SK-N-MC (cell line): Measurements from ENCODE around the gene SIAE.

Source experiments
- DNase-seq: peaks from one replicate; pipeline ENCODE4 v3.0.0-alpha.2; 2011; ENCODE audit warnings: low read depth, low spot score
- H3K27ac ChIP-seq: fragments of 200-600 bp; sonication (generic); 2 replicates; pipeline ENCODE4 v1.5.1; 2016; ENCODE audit warnings: mixed run types
- H3K36me3 ChIP-seq: fragments of 200-600 bp; sonication (generic); 2 replicates; pipeline ENCODE4 v1.6.1; 2017; ENCODE audit warnings: antibody characterized with exemption, low read length, mixed read lengths; ENCODE audit not compliant: insufficient read depth
- H3K4me3 ChIP-seq: fragments of 200-600 bp; sonication (generic); 2 replicates; pipeline ENCODE4 v1.5.1; 2016
- H3K9ac ChIP-seq: fragments of 200-600 bp; sonication (generic); 2 replicates; pipeline ENCODE4 v1.8.0; 2017; ENCODE audit warnings: mixed run types, mixed read lengths; ENCODE audit not compliant: insufficient read length
- H3K9me3 ChIP-seq: fragments of 200-600 bp; sonication (generic); 2 replicates; pipeline ENCODE4 v1.6.1; 2017; ENCODE audit warnings: low read depth, mild to moderate bottlenecking, antibody characterized with exemption, low read length, moderate library complexity, mixed read lengths
- EZH2 ChIP-seq: fragments of 200-600 bp; sonication (generic); IDR thresholded peaks from one replicate; pipeline ENCODE4 v1.6.1; 2017; ENCODE audit warnings: antibody characterized with exemption
- FOXP2 ChIP-seq: optimal IDR thresholded peaks from 2 replicates; pipeline ENCODE3; 2011; ENCODE audit warnings: mild to moderate bottlenecking, moderate library complexity; ENCODE audit not compliant: insufficient read depth; ENCODE audit errors: extremely low read length, control extremely low read depth
- POLR2AphosphoS5 ChIP-seq: IDR thresholded peaks from 2 replicates; pipeline ENCODE4 v1.6.1; 2012; ENCODE audit warnings: mild to moderate bottlenecking, low read depth, low read length, borderline replicate concordance

The SIAE gene

DNA sequence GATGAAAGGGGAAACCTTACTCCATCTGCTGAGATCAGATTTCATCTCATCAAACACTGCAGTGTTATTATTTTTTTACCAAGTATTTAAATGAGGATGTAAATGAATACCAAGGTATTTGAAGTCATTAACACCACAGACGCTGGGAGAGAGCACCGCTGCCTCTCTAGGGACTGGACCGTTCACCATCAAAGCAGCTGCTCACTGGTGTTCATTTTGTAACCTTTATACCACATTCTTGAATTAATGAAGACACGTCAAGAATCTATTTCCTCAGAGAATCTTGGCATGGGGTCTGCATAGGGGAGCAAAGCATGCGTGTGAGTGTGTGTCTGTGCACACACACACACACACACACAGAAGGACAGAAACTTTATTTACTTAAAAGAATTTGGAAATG, 15.6 kb downstream of the SIAE start:
- Histone ChIP-seq H3K27ac (no peak overlapping the region), H3K36me3 (no peaks in the 10 kb centered on the region), H3K9me3 (no peaks in the 10 kb centered on the region), H3K9ac (no peak overlapping the region), H3K4me3 (no peak overlapping the region)
- TF ChIP-seq POLR2AphosphoS5, result no peak
- no peak for TF ChIP-seq FOXP2
- TF ChIP-seq EZH2, result no peak
- DNase-seq, result no peak

DNA sequence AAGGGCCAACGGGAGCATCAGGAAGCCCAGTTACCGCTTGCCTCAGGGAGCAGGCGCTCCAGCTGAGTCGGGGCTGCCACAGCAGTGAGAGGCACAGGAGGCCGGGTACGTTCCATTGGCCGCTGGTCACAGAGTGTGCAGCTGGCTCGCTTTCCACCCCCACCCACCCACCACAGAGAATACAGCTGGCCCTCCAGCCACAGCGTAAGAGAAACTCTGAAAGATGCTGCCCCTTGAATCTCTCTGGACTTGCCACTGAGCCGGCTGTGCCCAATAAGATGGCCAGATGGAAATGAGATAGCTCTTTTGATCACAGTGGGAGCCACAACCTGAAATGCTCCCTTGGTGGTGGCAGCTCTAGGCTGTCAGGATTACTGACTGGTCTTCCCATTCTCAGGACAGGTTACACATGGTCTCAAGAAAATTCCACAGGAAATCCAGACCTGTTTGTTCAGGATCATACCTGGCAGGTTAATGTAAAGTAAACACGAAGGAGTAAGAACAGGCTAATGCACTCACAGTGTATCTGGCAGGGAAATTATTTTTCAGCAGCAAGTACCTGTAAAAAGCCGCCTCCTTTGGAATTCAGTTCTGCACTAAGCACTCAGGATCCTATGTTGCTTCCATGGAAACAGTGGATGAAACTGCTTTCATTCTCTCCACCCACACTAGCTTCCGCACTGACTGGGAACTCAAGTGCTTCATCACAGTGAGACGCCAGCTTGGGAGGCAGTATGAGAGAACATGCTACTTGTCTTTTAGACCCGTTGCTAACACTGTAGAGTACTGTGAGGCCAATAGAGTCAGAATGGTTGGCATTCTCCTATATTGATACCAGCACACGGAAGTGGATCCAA, 16.5 kb downstream of the SIAE start:
- Histone ChIP-seq H3K9ac (no peak overlapping the region), H3K36me3 (no peaks in the 10 kb centered on the region), H3K27ac (no peak overlapping the region), H3K4me3 (no peak overlapping the region), H3K9me3 (no peaks in the 10 kb centered on the region)
- no peak for DNase-seq
- no peak for TF ChIP-seq POLR2AphosphoS5
- no peak for TF ChIP-seq EZH2
- no peak for TF ChIP-seq FOXP2

DNA sequence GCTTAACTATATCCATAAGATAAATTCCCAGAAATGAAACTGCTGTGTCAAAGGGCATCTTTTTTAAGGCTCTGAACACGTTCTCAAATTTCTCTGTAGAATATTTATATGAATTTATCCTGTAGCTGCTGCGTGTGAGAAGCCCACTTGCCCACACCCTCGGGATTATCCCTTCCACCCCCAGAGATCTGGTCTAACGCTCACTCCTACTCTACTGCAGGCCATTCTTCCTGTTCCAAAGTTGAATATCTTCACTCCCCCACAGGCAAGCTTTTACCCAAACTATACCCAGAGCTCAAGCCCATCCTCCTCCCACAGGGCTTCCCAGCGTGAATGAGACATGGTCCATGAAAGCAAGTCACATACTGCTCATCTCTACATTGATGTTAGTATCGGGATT, 24.9 kb downstream of the SIAE start:
- no peaks in the 10 kb centered on the region for H3K36me3 ChIP-seq
- TF ChIP-seq POLR2AphosphoS5, result no peak
- TF ChIP-seq FOXP2, result no peak
- TF ChIP-seq EZH2, result no peak

DNA sequence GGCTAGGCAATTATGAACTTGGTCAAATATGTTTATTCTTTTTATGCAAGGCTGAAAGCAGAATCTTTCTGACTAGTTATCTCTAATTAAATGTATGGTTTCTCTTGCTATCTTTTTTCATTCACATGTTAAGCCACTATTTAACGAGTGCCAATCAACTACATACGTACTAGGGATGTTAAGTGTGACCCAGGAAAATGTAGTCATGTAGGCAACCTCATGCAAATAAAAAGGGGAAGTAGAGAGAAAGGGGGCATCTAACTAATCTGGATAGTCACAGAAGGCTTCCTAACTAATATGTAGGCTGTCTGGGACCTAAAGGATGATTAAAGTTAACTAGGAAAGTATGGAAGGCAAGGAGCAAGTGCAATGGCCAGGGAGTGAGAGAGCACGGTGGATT, 27.4 kb downstream of the SIAE start:
- Histone ChIP-seq H3K27ac (no peak overlapping the region), H3K36me3 (no peaks in the 10 kb centered on the region), H3K9me3 (no peaks in the 10 kb centered on the region), H3K9ac (no peak overlapping the region), H3K4me3 (no peak overlapping the region)
- TF ChIP-seq FOXP2 (no peak), POLR2AphosphoS5 (no peak), EZH2 (no peak)
- DNase-seq, result no peak

More for the DNA sequence above, 24.9 kb downstream of the SIAE start:
- Histone ChIP-seq H3K9ac (no peak overlapping the region), H3K4me3 (no peak overlapping the region), H3K9me3 (no peaks in the 10 kb centered on the region), H3K27ac (no peak overlapping the region)
- no peak for DNase-seq

DNA sequence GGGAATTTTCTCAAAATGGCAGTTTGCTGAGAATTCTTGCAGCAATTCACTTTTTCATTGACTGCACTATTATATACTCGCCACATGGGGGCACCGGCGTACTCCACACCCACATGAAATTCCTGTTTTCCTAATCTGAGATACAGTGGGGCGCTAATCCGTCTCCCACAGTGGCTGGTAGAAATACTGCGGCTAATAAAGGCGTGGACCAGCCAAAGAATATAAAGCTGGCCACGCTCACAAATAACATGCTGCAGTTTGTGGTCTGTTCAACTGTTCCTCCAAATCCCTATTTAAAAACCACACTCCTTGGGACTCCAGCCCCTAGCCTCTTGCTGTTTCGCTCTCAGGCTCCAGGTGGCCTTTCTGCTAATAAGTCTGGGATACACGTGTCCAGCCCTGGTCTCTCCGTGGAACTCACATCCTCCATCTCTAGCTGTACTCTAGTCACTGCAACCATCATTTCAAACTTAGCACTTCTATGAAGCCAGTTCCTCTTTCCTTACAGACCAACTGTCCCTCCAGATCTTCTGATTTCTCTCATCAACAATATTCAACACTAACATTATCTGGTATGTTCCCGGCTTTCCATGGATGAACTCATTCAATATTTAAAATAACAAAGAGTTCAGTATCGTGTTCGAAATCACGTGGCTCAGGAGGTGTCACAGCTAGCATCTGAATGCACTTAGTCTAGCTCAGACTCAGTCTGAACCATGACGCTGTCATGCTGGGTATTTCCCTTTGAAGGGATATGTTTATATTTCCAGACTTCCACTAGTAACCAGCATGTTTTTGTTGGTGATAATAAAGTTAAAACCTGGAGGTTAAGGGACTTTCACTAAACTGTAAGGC, 28.9 kb downstream of the SIAE start:
- H3K36me3 ChIP-seq, result no peaks in the 10 kb centered on the region
- no peak for TF ChIP-seq FOXP2
- TF ChIP-seq EZH2, result no peak
- no peak for TF ChIP-seq POLR2AphosphoS5
- no peak overlapping the region for H3K27ac ChIP-seq
- peak overlapping the region; percentile 55 for H3K4me3 ChIP-seq
- no peak overlapping the region for H3K9ac ChIP-seq
- DNase-seq, result no peak
- no peaks in the 10 kb centered on the region for H3K9me3 ChIP-seq

DNA sequence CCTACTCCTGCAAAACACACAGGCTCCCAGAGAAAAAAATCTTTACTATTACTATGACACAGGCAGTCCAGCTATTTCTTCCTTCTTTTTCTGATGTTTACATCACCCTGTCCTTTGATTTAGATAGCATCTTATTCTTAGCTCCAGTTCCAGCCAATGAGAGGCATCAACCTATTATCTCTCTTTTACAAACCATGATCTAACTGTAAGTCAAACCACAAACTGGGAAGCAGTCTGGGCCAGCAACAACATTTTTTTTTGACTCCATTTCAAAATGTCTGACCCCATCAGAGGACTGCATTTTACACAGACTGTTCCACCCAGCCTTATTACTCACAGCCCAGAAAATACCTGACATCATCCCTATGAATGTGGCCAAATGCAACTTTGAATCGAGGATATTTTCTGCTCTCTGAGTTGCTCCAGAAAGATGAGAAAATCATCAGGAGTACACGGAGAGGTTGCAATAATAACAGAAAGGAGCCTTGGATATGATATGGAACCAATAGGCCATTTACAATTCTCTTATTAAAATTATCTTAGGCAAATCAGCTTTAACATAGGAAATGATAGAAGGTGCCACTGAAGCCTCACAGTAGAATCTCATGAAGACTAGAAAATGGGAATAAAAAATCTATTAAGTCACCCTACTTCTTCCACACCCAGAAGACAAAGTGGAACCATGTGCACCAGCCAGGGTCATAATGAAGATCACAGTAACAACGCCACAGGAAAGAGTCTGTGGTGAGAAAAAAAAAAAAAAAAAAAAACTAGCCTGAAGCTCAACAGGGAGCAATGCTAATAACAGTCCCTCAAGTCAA, 29.7 kb downstream of the SIAE start:
- Histone ChIP-seq H3K4me3 (no peak overlapping the region), H3K9me3 (no peaks in the 10 kb centered on the region), H3K9ac (no peak overlapping the region), H3K36me3 (no peaks in the 10 kb centered on the region), H3K27ac (no peak overlapping the region)
- no peak for DNase-seq
- TF ChIP-seq EZH2 (no peak), POLR2AphosphoS5 (no peak), FOXP2 (no peak)

DNA sequence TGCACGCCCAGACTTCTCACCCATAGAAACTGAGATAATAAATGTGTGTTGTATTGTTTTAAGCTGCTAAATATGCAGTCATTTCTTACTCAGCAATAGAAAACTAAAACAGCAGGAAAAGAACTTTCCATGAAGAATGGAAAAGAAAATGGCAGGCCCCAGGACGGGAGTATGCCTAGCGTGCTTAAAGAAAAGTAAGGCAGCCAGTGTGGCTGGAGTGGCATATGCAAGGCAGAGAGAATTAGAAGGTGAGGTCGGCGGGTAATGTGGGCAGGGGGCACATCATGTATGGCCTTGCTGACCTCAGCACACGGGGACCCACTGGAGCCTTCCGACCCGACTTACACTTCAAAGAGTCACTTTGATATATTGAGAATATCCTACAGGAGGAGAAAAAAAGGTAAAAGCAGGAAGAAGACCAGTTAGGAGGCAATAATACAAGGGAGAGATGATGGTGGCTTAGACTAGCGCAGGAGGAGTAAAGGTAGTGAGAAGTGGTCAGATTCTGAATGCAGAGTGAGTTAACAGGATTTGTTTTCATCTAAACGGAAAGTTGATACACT, 30.4 kb downstream of the SIAE start:
- DNase-seq, result no peak
- Histone ChIP-seq H3K9ac (no peak overlapping the region), H3K36me3 (0 out of 2 replicates have a peak, but pooled peaks cover 3% of the 10 kb centered on the region), H3K4me3 (no peak overlapping the region), H3K27ac (no peak overlapping the region), H3K9me3 (no peaks in the 10 kb centered on the region)
- TF ChIP-seq FOXP2, result no peak
